WTC11 (cell line): ENCODE results near the gene ZMYND8. TPM values are rescaled to one million over a fixed set of nuclear protein-coding genes. Genes with fewer than 3 reads are reported as not detected.
"Not testable (repeated sequence)": the region's sequence is repeated elsewhere in the genome, so short reads cannot be mapped to it uniquely, and the experiment has no call there.

Source experiments
- ATAC-seq: fragments of 200-7000 bp; cut with Tn5 transposase; 2 replicates; pipeline ENCODE4 v1.10.0; 2021; ENCODE audit warnings: mild to moderate bottlenecking, moderate library complexity
- CTCF ChIA-PET: fragments of 300-600 bp; sonication (Branson Sonifier 250); formaldehyde crosslinking; loops from one replicate; lab custom pipeline; 2021; ENCODE audit warnings: antibody characterized with exemption; lab: Charles Lee
- POLR2A ChIA-PET: fragments of 350-600 bp; sonication (Branson Sonifier 250); formaldehyde crosslinking; loops from one replicate; lab custom pipeline; 2021; ENCODE audit warnings: antibody characterized with exemption; lab: Charles Lee
- DNase-seq: peaks from one replicate; pipeline ENCODE4 v3.0.0; 2021; ENCODE audit warnings: low spot score
- H3K27ac Mint-ChIP-seq: 2 replicates; pipeline ENCODE4 v1.8.0; 2021; ENCODE audit warnings: mixed read lengths
- H3K27me3 Mint-ChIP-seq: 2 replicates; pipeline ENCODE4 v1.8.0; 2021; ENCODE audit warnings: low read depth, mild to moderate bottlenecking, moderate library complexity, mixed read lengths
- H3K36me3 Mint-ChIP-seq: 2 replicates; pipeline ENCODE4 v1.8.0; 2021; ENCODE audit warnings: mixed read lengths
- H3K4me1 Mint-ChIP-seq: 2 replicates; pipeline ENCODE4 v1.8.0; 2022; ENCODE audit warnings: mixed read lengths
- H3K4me3 Mint-ChIP-seq: 2 replicates; pipeline ENCODE4 v1.8.0; 2021; ENCODE audit warnings: mild to moderate bottlenecking, moderate library complexity, mixed read lengths
- H3K9me3 Mint-ChIP-seq: 2 replicates; pipeline ENCODE4 v1.8.0; 2021; ENCODE audit warnings: mixed read lengths
- ARID4B ChIP-seq: sonication (generic); formaldehyde crosslinking; IDR thresholded peaks from 2 replicates; pipeline ENCODE4 v1.8.0; 2023; ENCODE audit warnings: missing genetic modification reagents, mild to moderate bottlenecking, borderline replicate concordance
- E2F5 ChIP-seq: sonication (generic); formaldehyde crosslinking; IDR thresholded peaks from 2 replicates; pipeline ENCODE4 v1.8.1; 2022; ENCODE audit warnings: mild to moderate bottlenecking, moderate library complexity, missing genetic modification reagents
- ELF4 ChIP-seq: sonication (generic); formaldehyde crosslinking; IDR thresholded peaks from 2 replicates; pipeline ENCODE4 v1.8.1; 2022; ENCODE audit warnings: low read depth, mild to moderate bottlenecking, moderate library complexity, missing genetic modification reagents
- GRHL2 ChIP-seq: fragments of 250-450 bp; sonication (Bioruptor Pico); IDR thresholded peaks from 2 replicates; pipeline ENCODE4 v1.8.0; 2022; ENCODE audit warnings: mild to moderate bottlenecking, moderate library complexity; ENCODE audit not compliant: insufficient replicate concordance, severe bottlenecking
- NR2C2 ChIP-seq: sonication (generic); formaldehyde crosslinking; IDR thresholded peaks from 2 replicates; pipeline ENCODE4 v1.8.0; 2022; ENCODE audit warnings: mild to moderate bottlenecking, missing genetic modification reagents
- PREB ChIP-seq: sonication (generic); formaldehyde crosslinking; IDR thresholded peaks from 2 replicates; pipeline ENCODE4 v1.8.1; 2022; ENCODE audit warnings: mild to moderate bottlenecking, missing genetic modification reagents, moderate library complexity, borderline replicate concordance
- RORB ChIP-seq: fragments of 250-450 bp; sonication (Bioruptor Pico); IDR thresholded peaks from 2 replicates; pipeline ENCODE4 v1.9.0; 2021; ENCODE audit warnings: mild to moderate bottlenecking
- TP53 ChIP-seq: sonication (generic); formaldehyde crosslinking; IDR thresholded peaks from 2 replicates; pipeline ENCODE4 v1.8.1; 2023; ENCODE audit warnings: mild to moderate bottlenecking, missing genetic modification reagents
- ZNF121 ChIP-seq: sonication (generic); formaldehyde crosslinking; IDR thresholded peaks from 2 replicates; pipeline ENCODE4 v1.8.0; 2023; ENCODE audit warnings: missing genetic modification reagents
- ZNF138 ChIP-seq: sonication (generic); formaldehyde crosslinking; conservative IDR thresholded peaks from 2 replicates; pipeline ENCODE4 v1.8.1; 2022; ENCODE audit warnings: mild to moderate bottlenecking, moderate library complexity, missing genetic modification reagents
- ZNF512 ChIP-seq: sonication (generic); formaldehyde crosslinking; IDR thresholded peaks from 2 replicates; pipeline ENCODE4 v1.8.1; 2022; ENCODE audit warnings: missing genetic modification reagents, borderline replicate concordance
- ZNF532 ChIP-seq: fragments of 250-450 bp; sonication (Bioruptor Pico); IDR thresholded peaks from 2 replicates; pipeline ENCODE4 v1.9.0; 2021; ENCODE audit warnings: mild to moderate bottlenecking, borderline replicate concordance
- total RNA-seq: library from RNA; stranded (reverse); gene quantifications from 3 replicates; pipeline ENCODE4 v1.2.3, GENCODE V29; 2021

ZMYND8 gene
- total RNA-seq, 1 experiment from 2014 or later = 114 TPM

- peak overlapping the region; percentile 55; the same call in 1 of the 2 replicates for H3K27ac Mint-ChIP-seq
- H3K4me1 Mint-ChIP-seq = peaks cover 27% of the 10 kb centered on the region
- CTCF ChIA-PET = interaction anchor here (0.8 to 2.7 kb wide), 5 partner anchors 8 to 104 kb away, joined by 3 to 8 read pairs (median 4); no protein-coding TSS in a partner anchor
- H3K36me3 Mint-ChIP-seq = no peaks in the 10 kb centered on the region
- H3K9me3 Mint-ChIP-seq = no peaks in the 10 kb centered on the region
- DNase-seq (no peak), ATAC-seq (peak; percentile 61)
- H3K4me3 Mint-ChIP-seq = no peak overlapping the region
- no peak for TF ChIP-seq GRHL2 (CRISPR knock-in tag)
- TF ChIP-seq NR2C2 (CRISPR knock-in tag) = no peak
- POLR2A ChIA-PET = interaction anchor here (0.7 to 0.9 kb wide), 3 partner anchors 34 to 900 kb away, joined by 3 read pairs; no protein-coding TSS in a partner anchor
- no peaks in the 10 kb centered on the region; the same call in 1 of the 2 replicates for H3K27me3 Mint-ChIP-seq
Measured at GRCh38 chr20:47377122-47377722, 20.7 kb upstream of the ZMYND8 start.

- not testable (repeated sequence) for DNase-seq, ATAC-seq, H3K9me3 Mint-ChIP-seq, H3K4me3 Mint-ChIP-seq, H3K27me3 Mint-ChIP-seq, H3K36me3 Mint-ChIP-seq
- ChIA-PET CTCF (interaction anchor here (2.7 kb wide), 1 partner anchor 103 kb away, joined by 8 read pairs; no protein-coding TSS in a partner anchor), POLR2A (interaction anchor here (0.7 to 0.8 kb wide), 2 partner anchors 33 to 901 kb away, joined by 3 read pairs; no protein-coding TSS in a partner anchor)
- H3K27ac Mint-ChIP-seq = peak overlapping the region; percentile 72
- H3K4me1 Mint-ChIP-seq = peaks cover 34% of the 10 kb centered on the region
Measured at GRCh38 chr20:47376096-47376643, 19.7 kb upstream of the ZMYND8 start.

GRCh38 chr20:47374121-47374520 is 17.6 kb upstream of the ZMYND8 start:
- H3K36me3 Mint-ChIP-seq, H3K9me3 Mint-ChIP-seq, H3K27me3 Mint-ChIP-seq, H3K27ac Mint-ChIP-seq, DNase-seq, H3K4me3 Mint-ChIP-seq, POLR2A ChIA-PET, ATAC-seq: not testable (repeated sequence)
- H3K4me1 Mint-ChIP-seq = peaks cover 41% of the 10 kb centered on the region
- CTCF ChIA-PET = interaction anchor here (6.7 kb wide), 1 partner anchor 10 kb away, joined by 74 read pairs; no protein-coding TSS in a partner anchor

GRCh38 chr20:47373206-47373733 is 16.8 kb upstream of the ZMYND8 start:
- ChIA-PET CTCF (interaction anchor here (1.0 to 6.7 kb wide), 2 partner anchors 11 to 247 kb away, joined by 3 to 74 read pairs; no protein-coding TSS in a partner anchor), POLR2A (interaction anchor here (0.8 to 1.3 kb wide), 2 partner anchors 11 to 15 kb away, joined by 3 to 12 read pairs; no protein-coding TSS in a partner anchor)
- Mint-ChIP-seq H3K9me3 (no peaks in the 10 kb centered on the region), H3K27ac (no peak overlapping the region), H3K4me3 (no peak overlapping the region), H3K27me3 (no peaks in the 10 kb centered on the region; the same call in 1 of the 2 replicates), H3K36me3 (no peaks in the 10 kb centered on the region)
- ATAC-seq = no peak
- no peak for DNase-seq
- TF ChIP-seq ARID4B (CRISPR knock-in tag) = no peak
- no peak for TF ChIP-seq TP53 (CRISPR knock-in tag)
- TF ChIP-seq ZNF121 (CRISPR knock-in tag) = no peak
- no peak for TF ChIP-seq ZNF532 (CRISPR knock-in tag)
- no peak for TF ChIP-seq ELF4 (CRISPR knock-in tag)
- no peak for TF ChIP-seq PREB (CRISPR knock-in tag)
- no peak for TF ChIP-seq ZNF138 (CRISPR knock-in tag)
- TF ChIP-seq ZNF512 = no peak
- no peak for TF ChIP-seq RORB (CRISPR knock-in tag)
- TF ChIP-seq E2F5 (CRISPR knock-in tag) = no peak
- TF ChIP-seq, all 79 proteins: peak for 0
- H3K4me1 Mint-ChIP-seq = peaks cover 45% of the 10 kb centered on the region
